DMS 273 treated with DMSO at 0.1 percent for 48 hours (cell line): ENCODE measurements around the gene FOXR1.
A peak's percentile ranks its signal among the peaks of the same experiment; 100 is the strongest.
"Not testable (repeated sequence)": the region's sequence is repeated elsewhere in the genome, so short reads cannot be mapped to it uniquely, and the experiment has no call there.

Experiments
- DNase-seq: peaks from one replicate; lab custom pipeline; 2025; lab: John Stamatoyannopoulos, UW

Gene FOXR1

DNA sequence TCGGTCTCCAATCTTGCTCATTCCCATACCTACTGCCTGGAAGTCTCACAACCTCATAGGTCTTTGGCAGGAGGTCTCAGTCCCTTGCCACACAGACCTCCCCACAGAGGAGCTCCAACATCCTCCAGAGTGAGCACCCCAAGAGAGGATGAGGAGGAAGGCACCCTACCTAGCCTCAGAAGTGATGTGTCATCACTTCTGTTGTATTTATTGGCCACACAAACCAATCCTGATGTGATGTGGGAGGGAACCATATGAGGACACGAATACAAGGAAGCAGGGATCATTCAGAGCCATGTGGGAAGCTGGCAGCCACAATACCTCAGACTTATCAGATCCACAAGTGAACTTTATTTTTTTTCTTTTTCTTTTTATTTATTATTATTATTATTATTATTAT, 24.5 kb upstream of the FOXR1 start:
- DNase-seq, result no peak

GRCh38 chr11:118948000-118948399, 23.6 kb upstream of the FOXR1 start:
- DNase-seq, result no peak

- DNase-seq, result peak; percentile 11
Measured at GRCh38 chr11:118953265-118953664, 18.3 kb upstream of the FOXR1 start.

- not testable (repeated sequence) for DNase-seq
Measured at GRCh38 chr11:118953976-118954375, 17.6 kb upstream of the FOXR1 start.

GRCh38 chr11:118956094-118956846, 15.3 kb upstream of the FOXR1 start, which contains the start of gene UPK2:
UPK2 (plus strand) TSS chr11:118956298; CDS start chr11:118956351, 53 bp downstream.
- peak; percentile 6 for DNase-seq

- no peak for DNase-seq
Measured at GRCh38 chr11:118956847-118957469, 14.6 kb upstream of the FOXR1 start.

GRCh38 chr11:118957549-118957948, 14.0 kb upstream of the FOXR1 start:
- DNase-seq, result no peak

GRCh38 chr11:118957968-118958367, 13.6 kb upstream of the FOXR1 start:
- DNase-seq, result no peak

DNA sequence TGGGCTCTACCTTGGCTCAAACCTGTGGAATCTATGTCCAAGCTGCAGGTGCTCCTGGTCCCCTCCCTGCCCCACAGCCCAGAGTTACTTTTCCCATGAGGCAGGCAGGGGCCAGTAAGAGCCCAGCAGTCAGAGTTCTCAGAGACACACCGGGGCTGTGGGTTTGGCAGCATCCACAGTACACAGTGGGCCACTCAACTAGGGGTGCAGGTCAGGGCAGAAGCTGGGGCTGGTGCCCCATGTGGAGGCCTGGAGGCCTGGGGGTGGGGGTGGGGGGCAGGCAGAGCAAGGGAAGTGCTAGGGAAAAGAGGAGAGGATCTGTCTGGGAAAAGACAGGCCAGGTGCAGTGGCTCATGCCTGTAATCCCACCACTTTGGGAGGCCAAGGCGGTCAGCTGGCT, 13.0 kb upstream of the FOXR1 start:
- DNase-seq, result no peak

- DNase-seq, result no peak
Measured at GRCh38 chr11:118961189-118961588, 10.4 kb upstream of the FOXR1 start.

DNA sequence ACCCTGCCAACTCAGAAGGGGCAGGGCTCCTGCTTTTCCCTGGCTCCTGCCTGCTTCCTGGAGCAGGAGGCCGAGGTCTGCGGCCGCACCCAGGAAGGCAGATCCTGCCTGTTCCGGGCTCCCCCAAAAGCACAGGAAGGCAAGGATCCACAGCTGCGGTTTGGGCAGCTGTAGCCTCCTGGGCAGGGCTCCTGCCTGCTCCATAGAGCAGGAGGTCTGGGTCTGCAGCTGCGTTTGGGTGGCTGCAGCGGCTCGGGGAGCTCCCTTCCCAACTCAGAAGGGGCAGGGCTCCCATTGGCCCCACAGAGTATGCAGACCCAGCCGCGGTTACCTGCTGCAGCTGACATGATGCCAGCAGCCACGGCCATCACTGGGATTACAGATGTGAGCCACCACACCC, 10.0 kb upstream of the FOXR1 start:
- no peak for DNase-seq

DNA sequence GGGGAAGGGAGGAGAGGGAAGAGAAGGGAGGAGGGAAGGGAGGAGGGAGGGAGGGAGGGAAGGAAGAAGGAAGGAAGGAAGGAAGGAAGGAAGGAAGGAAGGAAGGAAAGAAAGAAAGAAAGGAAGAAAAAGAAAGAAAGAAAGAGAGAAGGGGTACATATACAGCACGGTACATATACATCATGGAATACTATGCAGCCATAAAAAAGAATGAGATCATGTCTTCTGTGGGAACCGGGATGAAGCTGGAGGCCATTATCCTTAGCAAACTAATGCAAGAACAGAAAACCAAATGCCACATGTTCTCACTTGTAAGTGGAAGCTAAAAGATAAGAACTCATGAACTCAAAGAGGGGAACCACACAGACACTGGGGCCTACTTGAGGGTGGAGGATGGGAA, 2.1 kb upstream of the FOXR1 start:
- DNase-seq, result not testable (repeated sequence)

- no peak for DNase-seq
Measured at GRCh38 chr11:118973985-118974384, 2.4 kb downstream of the FOXR1 start.

DNA sequence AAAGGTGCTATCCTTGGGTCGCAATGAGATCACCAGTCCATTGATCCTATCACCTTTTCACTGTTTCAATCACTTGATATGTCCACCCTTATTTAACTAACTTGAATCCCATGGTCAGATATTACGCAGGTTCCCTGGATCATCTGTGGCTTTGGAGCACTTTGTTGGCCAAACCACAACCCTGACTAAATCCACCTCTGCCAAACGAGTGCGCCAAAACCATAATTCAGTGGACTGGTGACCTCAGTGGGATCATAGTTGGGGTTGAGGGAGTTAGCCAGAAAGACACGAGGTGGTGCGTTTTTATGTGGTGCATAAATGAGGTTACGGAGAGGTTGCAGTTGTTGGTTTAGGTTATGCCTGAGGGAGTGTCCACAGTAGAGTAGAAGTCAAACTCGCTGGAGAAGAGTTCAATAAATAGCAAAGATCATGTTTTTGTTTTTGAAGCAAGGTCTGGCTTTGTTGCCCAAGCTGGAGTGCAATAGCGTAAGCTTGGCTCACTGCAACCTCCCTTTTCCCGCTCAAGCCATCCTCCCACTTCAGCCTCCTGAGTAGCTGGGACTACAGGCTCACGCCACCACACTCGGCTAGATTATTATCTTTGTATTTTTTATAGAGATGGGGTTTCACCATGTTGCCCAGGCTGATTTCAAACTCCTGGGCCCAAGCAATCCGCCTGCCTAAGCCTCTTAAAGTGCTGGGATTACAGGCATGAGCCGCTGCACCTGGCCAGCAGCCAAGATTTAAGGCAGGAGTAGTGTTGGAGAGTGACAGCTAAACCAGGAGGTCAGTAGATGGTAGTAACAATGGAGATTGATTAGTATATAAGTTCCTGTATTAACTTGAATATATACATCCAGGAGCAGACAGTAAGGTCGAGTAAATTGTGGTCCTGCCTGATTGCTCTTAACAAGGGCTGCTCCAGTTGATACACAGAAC, 4.5 kb downstream of the FOXR1 start:
- DNase-seq, result no peak

- no peak for DNase-seq
Measured at GRCh38 chr11:118979434-118979833, 7.9 kb downstream of the FOXR1 start.

GRCh38 chr11:118980191-118980881, 8.8 kb downstream of the FOXR1 start:
- no peak for DNase-seq

DNA sequence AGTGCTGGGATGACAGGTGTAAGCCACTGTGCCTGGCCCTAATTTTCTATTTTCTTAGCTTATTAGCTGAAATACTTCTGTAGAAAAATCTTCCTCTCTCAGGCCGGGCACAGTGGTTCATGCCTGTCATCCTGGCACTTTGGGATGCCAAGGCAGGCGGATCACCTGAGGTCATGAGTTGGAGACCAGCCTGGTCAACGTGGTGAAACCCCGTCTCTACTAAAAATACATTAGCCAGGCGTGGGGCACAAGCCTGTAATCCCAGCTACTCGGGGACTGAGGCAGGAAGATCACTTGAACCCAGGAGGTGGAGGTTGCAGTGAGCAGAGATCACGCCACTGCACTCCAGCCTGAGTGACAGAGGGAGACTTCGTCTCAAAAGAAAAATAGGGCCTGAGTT, 12.8 kb downstream of the FOXR1 start:
- not testable (repeated sequence) for DNase-seq

DNA sequence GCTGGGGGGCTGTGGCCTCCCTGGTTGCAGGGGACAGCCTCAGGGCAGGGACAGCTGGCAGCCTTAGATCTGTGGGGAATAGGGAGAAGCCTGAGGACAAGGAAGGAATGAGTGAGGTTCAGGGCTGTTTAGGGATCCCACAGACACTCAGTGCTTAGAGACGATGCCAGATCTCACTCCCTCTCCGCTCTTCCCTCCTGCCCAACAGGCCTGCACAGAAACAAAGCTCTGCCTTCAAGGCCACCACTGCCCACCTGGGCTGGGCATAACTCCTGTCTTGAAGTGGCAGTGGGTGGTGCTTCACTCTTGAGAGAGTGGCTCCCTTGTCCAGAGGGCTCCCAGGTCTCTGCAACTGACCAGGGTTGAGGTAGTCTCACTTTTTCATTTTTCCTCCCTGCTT, 13.3 kb downstream of the FOXR1 start:
- DNase-seq, result no peak

DNA sequence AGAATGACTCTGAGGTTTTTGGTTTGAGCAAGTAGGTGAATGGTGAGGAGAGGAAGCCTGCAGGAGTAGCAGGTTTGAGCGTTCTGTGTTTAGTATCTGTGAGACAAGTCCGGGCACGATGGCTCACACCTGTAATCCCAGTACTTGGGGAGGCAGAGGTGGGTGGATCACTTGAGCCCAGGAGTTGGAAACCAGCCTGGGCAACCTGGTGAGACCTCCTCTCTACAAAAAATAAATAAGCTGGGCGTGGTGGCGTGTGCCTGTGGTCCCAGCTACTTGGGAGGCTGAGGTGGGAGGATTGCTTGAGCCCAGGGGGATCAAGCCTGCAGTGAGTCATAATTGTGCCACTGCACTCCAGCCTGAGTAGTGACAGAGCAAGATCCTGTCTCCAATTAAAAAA, 16.7 kb downstream of the FOXR1 start:
- no peak for DNase-seq

- DNase-seq, result not testable (repeated sequence)
Measured at GRCh38 chr11:118991486-118992038, 20.0 kb downstream of the FOXR1 start.

DNA sequence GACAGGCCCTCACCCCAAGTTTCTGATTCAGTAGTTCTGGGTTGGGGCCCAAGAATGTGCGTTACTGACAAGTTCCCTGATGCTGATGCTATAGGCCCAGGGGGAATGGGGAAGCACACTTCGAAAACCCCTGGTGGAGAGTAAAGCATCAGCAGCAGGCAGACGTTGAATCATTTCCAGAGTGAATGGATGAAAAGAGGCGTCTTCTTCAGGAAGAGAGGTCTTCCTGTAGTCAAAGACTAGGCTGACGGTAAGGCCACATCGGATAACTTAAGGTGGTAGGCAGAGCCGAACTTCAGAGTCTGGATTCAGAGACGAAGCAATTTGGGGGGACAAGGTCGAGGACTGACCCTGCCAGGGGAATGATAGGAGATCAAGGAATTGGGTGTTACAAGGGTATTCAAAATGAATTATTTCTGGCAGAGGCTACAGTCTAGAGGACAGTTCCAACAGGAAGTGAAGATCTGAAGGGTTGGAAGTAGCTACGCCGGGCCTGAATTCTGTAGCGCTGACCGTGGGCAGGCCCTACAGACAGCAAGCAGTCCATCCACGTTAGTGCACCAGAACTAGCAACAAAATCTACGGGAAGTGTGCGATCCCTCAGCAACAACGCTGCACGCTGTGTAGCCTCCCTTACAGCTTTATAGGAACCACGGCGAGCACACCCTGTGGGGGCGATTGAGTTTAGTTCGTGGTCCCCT, 25.5 kb downstream of the FOXR1 start:
- DNase-seq, result no peak
